Tibial artery (tissue), 4 donors: ENCODE data around the gene PANX1.

Source experiments
- DNase-seq, 2 donors: peaks; one replicate each; pipeline ENCODE4 v3.0.0-alpha.2; 2019
- H3K27ac ChIP-seq, 2 donors: fragments of 200-600 bp; sonication (generic) in 1 of 2; 1 replicate in 1 of 2; 2 replicates in 1 of 2; pipeline ENCODE4 v1.5.1; 2018 to 2019; ENCODE audit warnings: mild to moderate bottlenecking in 1 of 2
- H3K27me3 ChIP-seq, 2 donors: fragments of 200-600 bp; sonication (generic) in 1 of 2; one replicate each; pipeline versions ENCODE4 v1.5.1 to v1.6.0; 2016 to 2019
- H3K36me3 ChIP-seq, 3 donors: fragments of 200-600 bp; sonication (generic) in 2 of 3; one replicate each; pipeline ENCODE4 v1.5.1; 2016 to 2019; ENCODE audit warnings: mild to moderate bottlenecking in 2 of 3
- H3K4me1 ChIP-seq, 4 donors: fragments of 200-600 bp; sonication (generic) in 2 of 4; 1 replicate in 3 of 4; 2 replicates in 1 of 4; pipeline ENCODE4 v1.5.1; 2016 to 2019
- H3K4me3 ChIP-seq, 2 donors: fragments of 200-600 bp; sonication (generic) in 1 of 2; 1 replicate in 1 of 2; 2 replicates in 1 of 2; pipeline ENCODE4 v1.5.1; 2018 to 2019; ENCODE audit warnings: mild to moderate bottlenecking in 2 of 2
- H3K9me3 ChIP-seq, 3 donors: fragments of 200-600 bp; sonication (generic) in 1 of 3; one replicate each; pipeline ENCODE4 v1.5.1; 2016 to 2019
- CTCF ChIP-seq, 2 experiments: fragments of 200-600 bp in 1 of 2; fragments of 450-650 bp in 1 of 2; IDR thresholded peaks; one replicate each; pipeline ENCODE4 v1.5.1; 2017 to 2019; ENCODE audit warnings: antibody characterized with exemption in 2 of 2, mild to moderate bottlenecking in 1 of 2, moderate library complexity in 1 of 2
- intact Hi-C: fragments of 100-400 bp; cut with DNase I; formaldehyde crosslinking; loops from one replicate; pipeline ENCODE4 v1.15.0; 2023; ENCODE audit warnings: low total_unique reads

Gene PANX1

GRCh38 chr11:94183886-94184264, 55.2 kb downstream of the PANX1 start:
- Histone ChIP-seq H3K4me3 (no peak overlapping the region), H3K27ac (no peak overlapping the region), H3K9me3 (no peaks in the 10 kb centered on the region), H3K4me1 (peaks cover 0 to 17% (median 3%) of the 10 kb centered on the region in 4 donors), H3K36me3 (peaks cover 26 to 30% (median 26%) of the 10 kb centered on the region in 3 donors), H3K27me3 (no peaks in the 10 kb centered on the region)
- intact Hi-C loops, result loop anchor here (10.0 kb wide), 1 partner anchor 221 kb away; the partner anchor contains the start of gene GPR83
- TF ChIP-seq CTCF (IDR thresholded peaks at IDR 0.05), result peak; percentile 58 to 64
- DNase-seq, result peak in 1 of 2 donors; percentile 31

- DNase-seq, result no peak
- Histone ChIP-seq H3K36me3 (peaks cover 22 to 27% (median 23%) of the 10 kb centered on the region in 3 donors), H3K4me1 (peaks cover 0 to 17% (median 3%) of the 10 kb centered on the region in 4 donors), H3K27ac (no peak overlapping the region), H3K9me3 (no peaks in the 10 kb centered on the region), H3K27me3 (no peaks in the 10 kb centered on the region), H3K4me3 (no peak overlapping the region)
- intact Hi-C loops, result loop anchor here (10.0 kb wide), 1 partner anchor 220 kb away; the partner anchor contains the start of gene GPR83
- no peak for TF ChIP-seq CTCF (IDR thresholded peaks at IDR 0.05)
Observed at GRCh38 chr11:94184362-94184761, 55.7 kb downstream of the PANX1 start.

DNA sequence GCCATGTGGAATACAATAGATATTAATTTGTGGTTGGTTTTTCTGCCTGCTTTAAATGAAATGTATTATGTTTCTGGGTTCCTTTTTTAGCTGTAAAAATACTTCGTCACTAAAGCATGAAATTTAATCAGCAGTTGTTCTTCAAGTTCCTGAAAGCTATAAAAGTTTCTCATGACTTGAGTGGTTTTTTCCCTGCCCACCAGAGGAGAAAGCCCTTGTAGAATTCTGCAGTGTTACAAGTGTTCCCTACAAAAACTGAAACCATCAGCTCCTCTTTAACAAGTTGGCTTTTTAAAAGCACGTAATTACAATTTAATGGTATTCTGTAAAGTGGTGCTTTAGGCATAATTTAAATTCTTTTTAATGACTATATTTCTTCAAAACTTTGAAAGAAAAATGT, 56.2 kb downstream of the PANX1 start:
- no peak for DNase-seq
- peaks cover 17 to 23% (median 19%) of the 10 kb centered on the region in 3 donors for H3K36me3 ChIP-seq
- no peak overlapping the region for H3K4me3 ChIP-seq
- TF ChIP-seq CTCF (IDR thresholded peaks at IDR 0.05), result no peak
- H3K27me3 ChIP-seq, result no peaks in the 10 kb centered on the region
- H3K4me1 ChIP-seq, result peaks cover 0 to 17% (median 3%) of the 10 kb centered on the region in 4 donors
- intact Hi-C loops, result loop anchor here (5.0 to 10.0 kb wide), 2 partner anchors 33 to 220 kb away; partner anchors contain the start of gene GPR83
- no peaks in the 10 kb centered on the region for H3K9me3 ChIP-seq
- no peak overlapping the region for H3K27ac ChIP-seq

- peaks cover 10 to 16% (median 12%) of the 10 kb centered on the region in 3 donors for H3K36me3 ChIP-seq
- intact Hi-C loops, result loop anchor here (5.0 to 10.0 kb wide), 2 partner anchors 33 to 219 kb away; partner anchors contain the start of gene GPR83
- no peak for DNase-seq
- H3K27me3 ChIP-seq, result no peaks in the 10 kb centered on the region
- no peak overlapping the region for H3K27ac ChIP-seq
- peaks cover 0 to 17% (median 3%) of the 10 kb centered on the region in 4 donors for H3K4me1 ChIP-seq
- H3K4me3 ChIP-seq, result no peak overlapping the region
- H3K9me3 ChIP-seq, result no peaks in the 10 kb centered on the region
- TF ChIP-seq CTCF (IDR thresholded peaks at IDR 0.05), result no peak
Observed at GRCh38 chr11:94185416-94186084, 56.9 kb downstream of the PANX1 start.

DNA sequence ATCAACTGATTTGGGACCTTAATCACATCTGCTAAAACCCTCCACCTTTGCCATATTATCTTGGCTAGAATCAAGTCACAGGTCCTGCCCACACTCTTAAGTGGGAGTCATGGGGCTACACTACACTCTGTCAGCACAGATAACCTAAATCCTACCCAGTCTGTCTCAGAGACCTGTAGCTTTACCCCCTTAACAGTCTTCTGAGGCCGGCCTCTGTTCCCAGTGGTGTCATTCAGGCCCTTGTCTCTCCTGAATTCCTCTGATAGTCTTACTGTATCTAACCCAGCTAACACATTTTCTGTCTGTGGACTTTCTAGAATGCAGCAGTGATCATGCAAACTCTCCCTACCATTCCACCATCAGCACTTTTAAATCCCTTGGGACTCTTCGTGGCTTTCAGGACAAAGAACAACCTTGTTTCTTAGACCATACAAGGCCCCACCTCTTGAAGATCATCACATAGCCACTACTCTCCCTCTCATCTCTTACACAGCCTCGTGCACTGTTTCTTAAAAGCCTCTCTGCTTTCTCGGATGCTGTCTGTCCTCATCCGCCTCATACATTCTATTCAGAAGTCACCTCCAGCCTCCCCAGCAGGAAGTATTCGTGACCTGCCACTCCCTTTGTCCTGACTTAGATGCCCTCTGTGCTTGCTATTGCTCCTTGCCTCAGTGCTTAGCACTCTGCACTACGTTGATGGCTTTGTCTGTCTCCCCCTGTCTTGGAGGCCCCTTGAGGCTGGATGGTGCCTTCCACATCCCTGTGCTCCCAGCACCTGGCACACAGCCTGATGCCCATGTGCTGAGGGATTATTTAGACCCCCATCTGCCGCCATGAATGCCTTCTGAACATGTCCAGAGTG, 57.9 kb downstream of the PANX1 start:
- H3K4me1 ChIP-seq, result peaks cover 0 to 17% (median 3%) of the 10 kb centered on the region in 4 donors
- peaks cover under 1 to 6% (median 2%) of the 10 kb centered on the region in 3 donors for H3K36me3 ChIP-seq
- no peak overlapping the region for H3K4me3 ChIP-seq
- no peak for DNase-seq
- intact Hi-C loops, result loop anchor here (5.0 to 10.0 kb wide), 2 partner anchors 34 to 218 kb away; partner anchors contain the start of gene GPR83
- H3K27me3 ChIP-seq, result no peaks in the 10 kb centered on the region
- H3K27ac ChIP-seq, result no peak overlapping the region
- H3K9me3 ChIP-seq, result no peaks in the 10 kb centered on the region
- TF ChIP-seq CTCF (IDR thresholded peaks at IDR 0.05), result no peak
